NB4 (cell line): ENCODE measurements around the gene ZNF501.

Experiments used
- MYC ChIP-seq: IDR thresholded peaks from 2 replicates; pipeline ENCODE4 v1.6.1; 2011; ENCODE audit warnings: low read depth, low read length
- POLR2A ChIP-seq: IDR thresholded peaks from 2 replicates; pipeline ENCODE4 v1.6.1; 2011; ENCODE audit warnings: mild to moderate bottlenecking; ENCODE audit not compliant: insufficient read length; ENCODE audit errors: extremely low read depth
- TF ChIP-seq, protein P1 (sequence below): IDR thresholded peaks from one replicate; pipeline ENCODE4 v1.5.1; 2012; ENCODE audit warnings: low read depth, low read length
- TF ChIP-seq, protein P2 (sequence below): IDR thresholded peaks from 2 replicates; pipeline ENCODE4 v1.6.1; 2011; ENCODE audit warnings: low read depth, low read length

DNA sequence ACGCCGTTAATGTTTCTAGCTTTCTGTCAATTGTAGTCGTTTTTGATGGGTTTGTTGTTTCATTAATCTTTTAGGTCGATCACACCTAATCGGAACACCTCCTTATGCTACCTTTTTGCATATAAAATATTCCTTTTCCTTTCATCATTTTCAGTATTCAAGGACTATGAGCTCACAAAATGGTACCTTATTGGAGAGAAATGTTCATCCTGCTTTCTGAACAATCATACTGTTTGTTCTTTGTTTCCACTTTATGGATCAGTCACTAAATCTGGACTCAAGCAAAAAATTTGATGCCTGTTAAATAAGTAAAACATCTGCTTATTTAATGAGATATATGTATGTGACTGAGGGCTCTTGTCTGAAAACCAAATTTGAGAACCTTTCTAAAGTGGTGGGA lies 33.3 kb downstream of the ZNF501 start:
- TF ChIP-seq POLR2A (no peak), MYC (no peak)
- TF ChIP-seq, protein P1, sequence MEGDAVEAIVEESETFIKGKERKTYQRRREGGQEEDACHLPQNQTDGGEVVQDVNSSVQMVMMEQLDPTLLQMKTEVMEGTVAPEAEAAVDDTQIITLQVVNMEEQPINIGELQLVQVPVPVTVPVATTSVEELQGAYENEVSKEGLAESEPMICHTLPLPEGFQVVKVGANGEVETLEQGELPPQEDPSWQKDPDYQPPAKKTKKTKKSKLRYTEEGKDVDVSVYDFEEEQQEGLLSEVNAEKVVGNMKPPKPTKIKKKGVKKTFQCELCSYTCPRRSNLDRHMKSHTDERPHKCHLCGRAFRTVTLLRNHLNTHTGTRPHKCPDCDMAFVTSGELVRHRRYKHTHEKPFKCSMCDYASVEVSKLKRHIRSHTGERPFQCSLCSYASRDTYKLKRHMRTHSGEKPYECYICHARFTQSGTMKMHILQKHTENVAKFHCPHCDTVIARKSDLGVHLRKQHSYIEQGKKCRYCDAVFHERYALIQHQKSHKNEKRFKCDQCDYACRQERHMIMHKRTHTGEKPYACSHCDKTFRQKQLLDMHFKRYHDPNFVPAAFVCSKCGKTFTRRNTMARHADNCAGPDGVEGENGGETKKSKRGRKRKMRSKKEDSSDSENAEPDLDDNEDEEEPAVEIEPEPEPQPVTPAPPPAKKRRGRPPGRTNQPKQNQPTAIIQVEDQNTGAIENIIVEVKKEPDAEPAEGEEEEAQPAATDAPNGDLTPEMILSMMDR: no peak
- TF ChIP-seq, protein P2, sequence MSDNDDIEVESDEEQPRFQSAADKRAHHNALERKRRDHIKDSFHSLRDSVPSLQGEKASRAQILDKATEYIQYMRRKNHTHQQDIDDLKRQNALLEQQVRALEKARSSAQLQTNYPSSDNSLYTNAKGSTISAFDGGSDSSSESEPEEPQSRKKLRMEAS: no peak
